Neuronal stem cell (in vitro differentiated cells): ENCODE results near the gene PDGFB.

ENCODE experiments used
- DNase-seq: peaks from one replicate; pipeline ENCODE4 v3.0.0-alpha.2; 2013; ENCODE audit warnings: low spot score
- H2AFZ ChIP-seq: one replicate; pipeline ENCODE4 v1.6.1; 2013; ENCODE audit warnings: mild to moderate bottlenecking, low read length, inconsistent platforms
- H2AK5ac ChIP-seq: 2 replicates; pipeline ENCODE4 v1.6.1; 2013; ENCODE audit warnings: low read depth, mild to moderate bottlenecking, inconsistent platforms, low read length, moderate library complexity, mixed read lengths
- H2BK120ac ChIP-seq: 2 replicates; pipeline ENCODE4 v1.6.1; 2013; ENCODE audit warnings: low read depth, mild to moderate bottlenecking, inconsistent platforms, low read length, moderate library complexity, mixed read lengths
- H2BK12ac ChIP-seq: one replicate; pipeline ENCODE4 v1.6.1; 2013; ENCODE audit warnings: low read length, inconsistent platforms
- H2BK15ac ChIP-seq: 2 replicates; pipeline ENCODE4 v1.6.1; 2013; ENCODE audit warnings: mild to moderate bottlenecking, low read length, inconsistent platforms, mixed read lengths
- H2BK5ac ChIP-seq: one replicate; pipeline ENCODE4 v1.6.1; 2013; ENCODE audit warnings: inconsistent platforms, mild to moderate bottlenecking, low read length, moderate library complexity
- H3K14ac ChIP-seq: one replicate; pipeline ENCODE4 v1.6.1; 2013; ENCODE audit warnings: low read length, inconsistent platforms
- H3K18ac ChIP-seq: 2 replicates; pipeline ENCODE4 v1.6.1; 2013; ENCODE audit warnings: low read length, inconsistent platforms
- H3K23ac ChIP-seq: 2 replicates; pipeline ENCODE4 v1.6.1; 2013; ENCODE audit warnings: low read depth, mild to moderate bottlenecking, mixed read lengths, low read length, inconsistent platforms; ENCODE audit not compliant: poor library complexity
- H3K27ac ChIP-seq: replicated peaks from 3 replicates; pipeline ENCODE4 v1.5.1; 2013; ENCODE audit warnings: low read length, inconsistent platforms
- H3K27me3 ChIP-seq, 3 experiments: 2 replicates each; pipeline ENCODE4 v1.6.1; 2013; ENCODE audit warnings: low read length in 3 of 3, mild to moderate bottlenecking in 2 of 3, inconsistent platforms in 1 of 3, low read depth in 1 of 3, mixed read lengths in 1 of 3, moderate library complexity in 1 of 3; ENCODE audit not compliant: control insufficient read depth in 3 of 3, insufficient read depth in 3 of 3
- H3K36me3 ChIP-seq, 2 donors: replicated peaks in 1 of 2; 2 replicates each; pipeline ENCODE4 v1.6.1; 2013; ENCODE audit warnings: low read length in 2 of 2; ENCODE audit not compliant: control insufficient read depth in 2 of 2, insufficient read depth in 2 of 2
- H3K4ac ChIP-seq: 2 replicates; pipeline ENCODE4 v1.6.1; 2013; ENCODE audit warnings: inconsistent platforms, mild to moderate bottlenecking, low read length, moderate library complexity
- H3K4me1 ChIP-seq, 2 donors: 1 replicate in 1 of 2; 2 replicates in 1 of 2; pipeline ENCODE4 v1.6.1; 2013; ENCODE audit warnings: low read length in 2 of 2, low read depth in 1 of 2; ENCODE audit not compliant: control insufficient read depth in 2 of 2, insufficient read depth in 1 of 2
- H3K4me2 ChIP-seq: one replicate; pipeline ENCODE4 v1.6.1; 2013; ENCODE audit warnings: mild to moderate bottlenecking, low read length, inconsistent platforms; ENCODE audit not compliant: insufficient read depth, poor library complexity, severe bottlenecking
- H3K4me3 ChIP-seq, 2 donors: 2 replicates each; pipeline ENCODE4 v1.5.1; 2013; ENCODE audit warnings: low read length in 2 of 2, mild to moderate bottlenecking in 2 of 2, inconsistent platforms in 1 of 2, moderate library complexity in 1 of 2
- H3K79me1 ChIP-seq: one replicate; pipeline ENCODE4 v1.6.1; 2013; ENCODE audit warnings: low read depth, mild to moderate bottlenecking, inconsistent platforms, low read length, moderate library complexity
- H3K9ac ChIP-seq: one replicate; pipeline ENCODE4 v1.6.1; 2013; ENCODE audit warnings: mild to moderate bottlenecking, low read depth, low read length, inconsistent platforms; ENCODE audit not compliant: poor library complexity
- H3K9me3 ChIP-seq, 2 donors: replicated peaks in 1 of 2; 2 replicates each; pipeline versions ENCODE3 to v1.6.1; 2013; ENCODE audit warnings: low read length in 2 of 2, mild to moderate bottlenecking in 2 of 2, inconsistent platforms in 1 of 2, low read depth in 1 of 2, mixed read lengths in 1 of 2, moderate library complexity in 1 of 2; ENCODE audit not compliant: control insufficient read depth in 2 of 2, insufficient read depth in 1 of 2
- H4K8ac ChIP-seq: one replicate; pipeline ENCODE4 v1.6.1; 2013; ENCODE audit warnings: low read depth, mild to moderate bottlenecking, inconsistent platforms, low read length, moderate library complexity
- H4K91ac ChIP-seq: one replicate; pipeline ENCODE4 v1.6.1; 2013; ENCODE audit warnings: low read length, low read depth, mild to moderate bottlenecking, inconsistent platforms; ENCODE audit not compliant: poor library complexity
- WGBS, 2 donors: extraction: QIAGEN DNeasy Blood & Tissue Kit; methylation state at CpG; one replicate each; pipeline ENCODE4 v1.1.7; 2013; ENCODE audit warnings: missing lambda C conversion rate in 2 of 2, mixed read lengths in 1 of 2; ENCODE audit not compliant: insufficient read length in 2 of 2, insufficient replicate concordance in 1 of 2; ENCODE audit errors: extremely low coverage in 2 of 2; 5-methylcytosine and 5-hydroxymethylcytosine counted together

The PDGFB gene

DNA sequence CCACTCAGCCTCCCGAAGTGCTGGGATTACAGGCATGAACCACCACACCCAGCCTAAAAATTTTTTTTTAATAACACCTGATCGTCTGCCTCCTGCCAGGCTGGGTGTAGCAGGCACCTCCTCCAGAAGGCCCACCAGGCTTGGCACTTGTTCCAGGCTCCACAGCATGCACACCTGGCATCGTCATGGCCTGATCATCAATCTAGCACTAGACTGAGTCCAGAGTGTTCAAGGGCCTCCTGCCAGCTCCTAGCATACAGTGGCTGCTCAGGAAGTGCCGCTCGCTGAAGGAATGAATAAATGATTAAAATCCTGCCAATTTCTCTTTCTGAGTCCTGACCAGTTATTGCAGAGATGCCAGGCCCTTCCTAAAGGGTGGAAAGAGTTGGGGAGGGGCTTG, 3.5 kb upstream of the PDGFB start:
- Histone ChIP-seq H3K18ac (no peak overlapping the region), H3K14ac (no peak overlapping the region), H3K4ac (no peak overlapping the region), H2BK12ac (no peak overlapping the region), H3K36me3 (no peaks in the 10 kb centered on the region), H3K4me2 (no peak overlapping the region), H3K27ac (no peak overlapping the region), H2BK15ac (no peak overlapping the region), H3K9me3 (no peaks in the 10 kb centered on the region), H2BK5ac (no peak overlapping the region), H3K9ac (no peak overlapping the region), H3K27me3 (peaks cover 17 to 37% (median 20%) of the 10 kb centered on the region in 3 experiments), H2BK120ac (no peak overlapping the region), H3K4me3 (no peak overlapping the region), H4K91ac (no peak overlapping the region), H3K4me1 (peaks cover 10 to 23% of the 10 kb centered on the region in 2 donors), H3K23ac (no peak overlapping the region), H2AFZ (no peak overlapping the region), H4K8ac (no peak overlapping the region), H3K79me1 (no peaks in the 10 kb centered on the region), H2AK5ac (peak overlapping the region; percentile 91)
- no peak for DNase-seq
- no CpG with 5 or more reads among the region's 5 CpGs for WGBS, 2 donors

DNA sequence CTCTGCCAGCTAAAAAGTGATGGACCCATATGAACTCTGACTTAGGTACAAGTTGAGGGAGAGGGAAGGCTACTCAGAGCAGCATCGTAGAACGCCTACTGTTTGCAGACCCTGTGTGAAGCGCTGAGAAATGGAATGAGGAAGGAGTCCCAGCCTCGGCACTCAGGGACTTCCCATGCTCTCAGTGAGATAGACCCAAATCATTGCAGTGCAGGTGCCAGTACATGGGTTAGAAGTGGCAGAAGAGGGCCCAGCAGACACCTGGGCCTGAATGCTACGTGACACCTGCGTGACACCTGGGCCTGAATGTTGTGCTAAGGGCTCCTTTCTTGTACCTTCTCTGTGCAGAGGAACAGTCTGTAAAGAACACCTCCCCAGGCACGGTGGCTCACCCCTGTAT, 2.6 kb upstream of the PDGFB start:
- peaks cover 20 to 46% (median 22%) of the 10 kb centered on the region in 3 experiments for H3K27me3 ChIP-seq
- H2BK120ac ChIP-seq: no peak overlapping the region
- H3K4me3 ChIP-seq: no peak overlapping the region
- H2AK5ac ChIP-seq: no peak overlapping the region
- no peaks in the 10 kb centered on the region for H3K36me3 ChIP-seq
- no peak overlapping the region for H2BK15ac ChIP-seq
- H3K4ac ChIP-seq: no peak overlapping the region
- DNase-seq: no peak
- no peak overlapping the region for H2BK12ac ChIP-seq
- no peak overlapping the region for H3K9ac ChIP-seq
- no CpG with 5 or more reads among the region's 7 CpGs for WGBS, 2 donors
- H4K8ac ChIP-seq: no peak overlapping the region
- no peak overlapping the region for H4K91ac ChIP-seq
- no peaks in the 10 kb centered on the region for H3K9me3 ChIP-seq
- H3K27ac ChIP-seq: no peak overlapping the region
- no peak overlapping the region for H3K23ac ChIP-seq
- H3K4me2 ChIP-seq: no peak overlapping the region
- no peak overlapping the region for H3K14ac ChIP-seq
- no peaks in the 10 kb centered on the region for H3K79me1 ChIP-seq
- peaks cover 10 to 21% of the 10 kb centered on the region in 2 donors for H3K4me1 ChIP-seq
- no peak overlapping the region for H2BK5ac ChIP-seq
- no peak overlapping the region for H2AFZ ChIP-seq
- H3K18ac ChIP-seq: no peak overlapping the region

DNA sequence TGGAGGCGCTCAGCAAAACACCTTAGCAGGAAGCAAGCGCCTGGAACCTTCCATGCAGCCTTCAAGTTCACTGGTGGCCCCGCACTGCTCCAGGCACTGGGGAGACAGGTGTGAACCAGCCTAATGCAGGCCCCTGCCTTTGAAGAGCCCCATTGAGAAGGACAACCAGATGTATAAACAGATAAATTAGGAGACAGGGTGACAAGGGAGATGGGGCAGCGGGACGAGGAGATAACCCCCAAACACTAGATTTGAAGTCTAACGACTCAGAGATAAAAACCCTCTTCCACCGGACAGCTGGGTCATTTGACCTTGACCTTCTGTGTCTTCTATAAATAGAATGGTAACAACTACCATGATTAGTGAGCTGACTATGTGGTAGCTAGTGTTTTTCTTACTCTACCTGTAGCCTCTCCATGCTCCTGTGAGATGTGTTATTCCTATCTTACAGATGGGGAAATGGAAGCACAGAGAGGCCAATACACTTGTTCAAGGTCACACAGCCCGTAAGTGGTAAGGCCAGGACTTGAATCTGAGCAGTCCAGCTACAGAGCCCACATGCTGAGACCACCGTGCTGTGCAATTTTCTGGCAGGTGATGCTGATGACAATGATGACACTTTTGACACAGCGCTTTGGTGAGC, 2.0 kb upstream of the PDGFB start:
- Histone ChIP-seq H3K4me1 (peaks cover 12 to 24% of the 10 kb centered on the region in 2 donors), H2BK5ac (no peak overlapping the region), H3K4ac (no peak overlapping the region), H4K8ac (no peak overlapping the region), H3K79me1 (no peaks in the 10 kb centered on the region), H3K14ac (no peak overlapping the region), H2BK120ac (no peak overlapping the region), H2AFZ (no peak overlapping the region), H3K9ac (no peak overlapping the region), H3K36me3 (no peaks in the 10 kb centered on the region), H3K18ac (no peak overlapping the region), H3K27me3 (peaks cover 20 to 52% (median 22%) of the 10 kb centered on the region in 3 experiments), H3K4me3 (no peak overlapping the region), H2BK12ac (no peak overlapping the region), H3K4me2 (no peak overlapping the region), H2AK5ac (no peak overlapping the region), H4K91ac (no peak overlapping the region), H2BK15ac (no peak overlapping the region), H3K23ac (no peak overlapping the region), H3K9me3 (no peaks in the 10 kb centered on the region), H3K27ac (no peak overlapping the region)
- WGBS, 2 donors: no CpG with 5 or more reads among the region's 10 CpGs
- DNase-seq: no peak

DNA sequence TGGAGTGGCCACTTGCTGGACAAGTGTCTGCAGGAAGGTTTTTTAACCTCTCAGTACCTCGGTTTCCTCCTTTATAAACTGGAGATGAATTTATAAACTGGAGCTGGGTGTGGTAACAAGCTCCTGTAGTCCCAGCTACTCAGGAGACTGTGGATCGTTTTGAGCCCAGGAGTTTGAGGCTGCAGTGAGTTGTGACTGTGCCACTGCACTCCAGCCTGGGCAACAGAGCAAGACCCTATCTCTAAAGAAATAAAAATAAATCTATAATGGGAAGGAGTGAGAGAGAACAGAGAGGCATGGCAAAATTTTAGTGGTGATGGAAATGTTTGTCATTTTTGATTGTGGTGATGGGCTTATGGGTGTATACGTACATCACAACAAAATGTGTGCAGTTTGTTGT, 1.4 kb upstream of the PDGFB start:
- no peak overlapping the region for H3K4me3 ChIP-seq
- H3K9me3 ChIP-seq: no peaks in the 10 kb centered on the region
- H3K27me3 ChIP-seq: peaks cover 20 to 57% (median 22%) of the 10 kb centered on the region in 3 experiments
- no peak overlapping the region for H3K27ac ChIP-seq
- H3K4ac ChIP-seq: no peak overlapping the region
- no peak overlapping the region for H3K14ac ChIP-seq
- no peak for DNase-seq
- no peak overlapping the region for H3K4me2 ChIP-seq
- no peak overlapping the region for H2BK12ac ChIP-seq
- no peaks in the 10 kb centered on the region for H3K36me3 ChIP-seq
- peaks cover 18 to 30% of the 10 kb centered on the region in 2 donors for H3K4me1 ChIP-seq
- no peak overlapping the region for H2AFZ ChIP-seq
- no peak overlapping the region for H2BK5ac ChIP-seq
- H3K23ac ChIP-seq: no peak overlapping the region
- no peak overlapping the region for H3K9ac ChIP-seq
- H2BK15ac ChIP-seq: no peak overlapping the region
- H3K79me1 ChIP-seq: no peaks in the 10 kb centered on the region
- H4K91ac ChIP-seq: no peak overlapping the region
- no CpG with 5 or more reads among the region's 3 CpGs for WGBS, 2 donors
- no peak overlapping the region for H2BK120ac ChIP-seq
- no peak overlapping the region for H3K18ac ChIP-seq
- H2AK5ac ChIP-seq: no peak overlapping the region
- no peak overlapping the region for H4K8ac ChIP-seq
